GM18907 (cell line): ENCODE results near the gene LRRC4C.

Experiments used
- ATAC-seq: cut with Tn5 transposase; IDR thresholded peaks from one replicate; pipeline ENCODE4 v1.9.1; 2021; ENCODE audit warnings: mild to moderate bottlenecking, moderate library complexity; ENCODE audit not compliant: unreplicated experiment

Gene LRRC4C

GRCh38 chr11:40314327-40314726 lies 1145.1 kb downstream of the LRRC4C start:
- no peak for ATAC-seq

DNA sequence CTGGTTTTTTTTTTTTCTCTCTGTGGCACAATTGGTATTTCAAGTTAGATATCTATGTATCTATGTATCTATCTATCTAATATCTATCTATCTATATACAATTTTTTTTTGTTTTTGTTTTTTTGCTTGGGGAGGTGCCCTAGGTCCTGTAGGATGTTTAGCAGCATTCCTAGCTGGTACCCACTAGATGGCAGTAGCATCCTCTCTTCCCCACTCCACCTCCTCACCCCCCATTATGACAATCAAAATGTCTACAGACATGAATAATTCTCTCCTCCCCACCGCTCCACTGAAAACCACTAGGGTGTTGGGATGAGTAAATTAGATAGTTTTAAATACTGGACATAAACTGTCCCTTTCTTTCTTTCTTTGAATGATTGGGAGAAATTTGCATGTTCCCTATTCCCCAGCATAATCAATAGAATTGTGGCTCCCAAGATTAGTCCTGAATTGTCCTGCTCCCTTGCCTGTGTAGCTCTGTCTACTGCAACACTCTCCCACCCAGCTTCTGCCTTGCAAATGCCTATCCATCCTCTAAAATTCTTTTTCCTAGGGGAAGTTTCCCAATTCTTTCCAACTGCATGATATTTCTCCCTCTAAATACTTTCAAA lies 1152.4 kb downstream of the LRRC4C start:
- ATAC-seq = peak; percentile 68

GRCh38 chr11:40302669-40303068 lies 1156.8 kb downstream of the LRRC4C start:
- no peak for ATAC-seq

GRCh38 chr11:40295466-40295865 lies 1164.0 kb downstream of the LRRC4C start:
- ATAC-seq = no peak

- ATAC-seq = no peak
Observed at GRCh38 chr11:40294741-40295140, 1164.7 kb downstream of the LRRC4C start.

GRCh38 chr11:40294349-40294735 lies 1165.1 kb downstream of the LRRC4C start:
- peak; percentile 17 for ATAC-seq

DNA sequence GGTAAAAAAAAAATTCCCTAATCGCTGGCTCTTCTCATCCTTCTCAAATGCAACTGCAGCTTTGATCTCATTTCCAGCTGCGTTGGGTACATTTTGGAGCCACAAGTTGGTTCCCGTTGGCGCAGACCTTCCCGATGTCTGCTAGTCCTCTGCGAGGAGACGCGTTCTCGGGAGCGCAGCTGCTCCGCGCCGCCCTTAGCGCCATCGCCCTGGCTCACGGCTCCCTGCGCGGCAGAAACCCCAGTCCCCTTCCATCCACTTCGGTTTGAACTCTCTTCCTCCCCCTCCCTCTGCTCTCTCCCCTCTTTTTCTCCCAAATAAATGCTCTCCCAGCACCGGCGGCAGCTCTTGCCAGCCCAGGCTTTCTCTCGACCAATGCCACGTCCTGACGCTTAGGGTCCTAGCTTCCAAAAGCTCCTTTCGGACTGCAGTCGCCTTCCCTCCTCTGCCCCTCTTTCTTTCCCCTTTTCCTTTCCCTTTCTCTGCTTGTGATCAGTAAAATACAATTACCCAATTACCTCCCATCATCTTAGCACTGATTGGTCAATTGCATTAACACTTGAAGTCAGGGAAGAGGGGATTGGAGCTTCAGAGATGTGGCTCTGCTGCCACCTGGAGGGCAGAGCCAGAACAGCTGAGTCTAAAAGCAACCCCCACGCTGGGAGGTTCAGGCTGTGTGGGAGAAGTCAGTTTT lies 1165.7 kb downstream of the LRRC4C start:
- ATAC-seq = peak; percentile 97

DNA sequence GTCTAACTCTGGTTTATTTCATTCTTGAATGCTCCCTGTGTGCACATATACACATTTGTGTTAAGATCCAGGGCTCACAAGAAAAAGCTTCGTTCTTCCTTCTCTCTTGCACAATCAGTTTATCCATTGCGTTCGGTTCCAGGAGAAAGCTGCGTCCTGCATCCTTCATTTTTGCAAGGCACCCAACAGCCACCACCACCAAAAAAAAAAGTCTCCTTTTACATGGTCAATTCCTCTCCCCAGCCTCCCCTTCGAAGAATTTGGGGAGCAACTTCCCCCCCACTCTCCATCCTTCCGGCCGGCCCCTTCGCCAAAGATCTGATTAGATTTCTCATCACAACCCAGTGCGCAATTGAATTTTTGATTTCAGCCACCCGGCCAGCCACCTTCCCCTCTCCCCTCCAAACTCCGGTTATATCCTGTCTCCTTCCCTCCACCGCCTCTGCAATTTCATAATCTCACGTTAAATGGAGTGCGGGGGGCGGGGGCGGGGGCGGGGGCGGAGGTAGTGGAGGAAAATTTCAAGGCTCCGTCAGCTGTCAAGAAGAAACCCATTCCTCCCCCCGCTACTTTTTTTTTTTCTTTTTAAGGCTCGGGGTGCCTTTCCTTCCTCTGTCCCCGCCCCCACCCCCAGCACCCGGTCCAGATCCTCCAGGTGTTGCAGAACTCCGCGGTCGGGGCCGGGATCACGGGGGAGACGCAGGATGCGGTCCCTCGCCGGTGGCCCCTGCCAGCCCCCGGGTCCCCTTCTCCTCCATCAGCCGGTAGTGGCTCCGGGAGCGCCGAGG lies 1166.5 kb downstream of the LRRC4C start:
- ATAC-seq = no peak

- no peak for ATAC-seq
Observed at GRCh38 chr11:40291741-40292140, 1167.7 kb downstream of the LRRC4C start.

- ATAC-seq = no peak
Observed at GRCh38 chr11:40291329-40291728, 1168.1 kb downstream of the LRRC4C start.

- ATAC-seq = no peak
Observed at GRCh38 chr11:40290171-40290631, 1169.3 kb downstream of the LRRC4C start.

DNA sequence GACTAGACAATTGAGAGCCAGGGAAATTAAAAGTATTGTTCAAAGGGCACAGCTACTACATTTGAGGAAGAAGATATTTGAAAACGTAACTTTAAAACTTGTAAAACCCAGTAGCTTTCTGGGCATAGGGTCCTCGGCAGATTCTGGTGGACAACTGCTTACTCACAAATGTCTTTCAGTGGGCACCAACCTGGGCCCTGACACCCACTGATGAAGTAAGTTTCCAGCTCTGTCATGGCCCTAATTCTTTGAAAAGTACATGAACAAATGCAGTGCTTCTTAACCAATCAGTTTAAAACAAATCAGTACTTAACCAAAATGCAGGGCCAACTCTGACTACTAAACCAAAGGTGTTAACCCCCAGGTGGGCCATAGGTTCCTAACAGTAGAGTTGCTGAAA lies 1170.1 kb downstream of the LRRC4C start:
- no peak for ATAC-seq

GRCh38 chr11:40287916-40288803 lies 1171.3 kb downstream of the LRRC4C start:
- no peak for ATAC-seq

GRCh38 chr11:40286137-40286536 lies 1173.3 kb downstream of the LRRC4C start:
- no peak for ATAC-seq

- ATAC-seq = no peak
Observed at GRCh38 chr11:40285558-40285957, 1173.9 kb downstream of the LRRC4C start.

DNA sequence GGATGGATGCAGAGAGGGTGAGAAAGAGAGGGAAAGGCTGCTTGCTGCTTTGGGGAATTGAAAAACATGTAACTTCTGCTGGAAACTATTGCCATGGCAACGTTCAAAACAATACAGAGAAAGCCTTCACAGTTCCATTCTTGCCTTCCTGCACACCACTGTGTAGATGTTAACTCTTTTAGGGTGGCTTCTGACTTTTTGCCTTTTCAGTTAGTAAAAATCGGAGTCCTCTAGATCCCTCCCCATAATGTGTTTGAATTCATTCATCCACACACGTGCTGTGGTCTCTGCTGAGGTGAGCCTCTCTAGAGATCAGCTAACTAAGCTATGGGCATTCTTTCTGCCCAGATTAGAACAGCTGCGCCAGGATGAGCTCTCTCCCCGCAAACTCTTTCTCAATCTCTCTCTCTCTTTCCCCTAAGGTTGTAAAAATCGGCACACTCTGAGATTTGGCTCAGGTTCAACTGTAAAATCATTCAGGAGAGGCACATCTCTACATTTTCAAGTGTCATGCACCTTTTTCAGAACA lies 1178.3 kb downstream of the LRRC4C start:
- ATAC-seq = no peak

DNA sequence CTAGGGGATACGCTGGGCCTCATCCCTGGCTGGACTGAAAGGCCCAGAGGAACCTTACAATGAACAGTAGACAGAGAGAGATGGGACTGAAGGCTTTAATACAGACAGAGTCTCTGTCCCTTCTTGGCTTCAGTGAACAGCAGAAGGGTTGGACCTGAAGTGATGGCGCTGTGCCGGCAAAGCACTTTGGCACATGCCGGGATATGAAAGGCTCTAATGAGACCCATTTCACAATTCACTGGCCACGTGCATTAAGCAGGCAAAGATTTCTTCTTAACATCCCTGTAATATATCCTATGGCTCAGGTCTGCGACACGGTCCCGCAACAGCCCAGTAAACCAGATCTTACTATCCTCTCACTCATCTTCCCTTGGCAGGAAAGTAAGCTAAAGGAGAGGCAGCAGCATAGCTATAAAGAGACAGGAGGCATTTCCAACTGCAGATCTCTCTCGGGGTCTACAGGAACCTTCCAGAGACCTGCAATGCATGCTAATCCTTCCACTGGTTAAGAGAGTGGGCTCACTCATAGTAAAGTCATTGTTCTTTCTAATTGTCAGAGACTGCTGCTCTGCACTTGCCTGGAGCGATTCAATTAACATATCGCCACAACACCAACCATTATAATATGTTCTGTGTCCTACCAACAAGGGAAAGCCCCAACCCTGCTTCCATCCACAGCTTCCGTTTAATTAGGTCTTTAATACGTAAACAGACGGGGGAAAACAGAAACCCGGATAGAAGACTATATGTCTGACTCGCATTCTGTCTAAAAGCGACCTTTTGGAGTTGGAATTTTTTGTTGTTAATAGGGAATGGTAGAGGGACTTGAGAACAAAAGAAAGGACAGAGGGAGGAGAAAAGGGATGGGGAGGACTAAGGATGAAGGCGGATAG lies 1179.0 kb downstream of the LRRC4C start:
- ATAC-seq = no peak

DNA sequence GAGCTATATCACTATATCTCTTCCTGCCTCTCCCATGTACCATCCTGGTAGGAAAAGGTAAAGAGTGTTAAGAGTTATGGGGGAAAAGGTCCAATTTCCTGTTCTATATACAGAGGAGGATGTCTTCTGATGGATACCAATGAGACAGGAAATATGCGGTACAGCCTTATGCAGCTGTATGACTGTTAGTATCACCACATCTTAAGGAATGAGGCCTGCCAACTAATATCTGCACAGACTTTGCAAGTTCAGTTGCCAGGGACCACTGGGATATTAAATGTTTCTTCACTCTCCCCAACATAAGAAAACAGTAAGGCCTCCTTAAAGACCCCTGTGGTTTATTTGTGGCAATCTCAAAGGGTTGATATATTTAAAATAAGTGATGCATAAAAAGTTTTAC lies 1182.5 kb downstream of the LRRC4C start:
- no peak for ATAC-seq

- no peak for ATAC-seq
Observed at GRCh38 chr11:40274017-40274416, 1185.4 kb downstream of the LRRC4C start.
